HK-2 (cell line): ENCODE results near the gene SMCHD1.
"Not testable (repeated sequence)": the region's sequence is repeated elsewhere in the genome, so short reads cannot be mapped to it uniquely, and the experiment has no call there.

ENCODE experiments used
- DNase-seq: peaks from one replicate; pipeline ENCODE4 v3.0.0-alpha.2; 2018; ENCODE audit not compliant: unreplicated experiment

The SMCHD1 gene

GRCh38 chr18:2716394-2717326 lies 61.1 kb downstream of the SMCHD1 start:
- DNase-seq, result no peak

- no peak for DNase-seq
These were observed 61.9 kb downstream of the SMCHD1 start for GRCh38 chr18:2717407-2717806.

DNA sequence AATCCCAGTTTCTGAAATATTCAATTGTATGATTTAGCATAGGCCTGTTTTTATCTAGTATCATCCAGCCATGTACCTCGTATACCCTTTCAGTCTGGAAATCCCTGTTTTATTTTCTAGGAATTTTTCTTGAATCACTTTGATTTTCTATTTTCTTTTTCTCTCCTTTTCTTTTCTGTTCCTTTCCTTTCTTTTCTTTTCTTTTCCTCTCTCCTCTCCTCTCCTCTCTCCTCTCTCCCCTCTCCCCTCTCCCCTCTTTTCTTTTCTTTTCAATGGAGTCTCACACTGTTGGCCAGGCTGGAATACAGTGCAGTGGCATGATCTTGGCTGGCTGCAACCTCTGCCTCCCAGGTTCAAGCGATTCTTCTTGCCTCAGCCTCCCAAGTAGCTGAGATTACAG lies 63.5 kb downstream of the SMCHD1 start:
- no peak for DNase-seq

- DNase-seq, result peak; percentile 1
These were observed 67.7 kb downstream of the SMCHD1 start for GRCh38 chr18:2723207-2723606.

DNA sequence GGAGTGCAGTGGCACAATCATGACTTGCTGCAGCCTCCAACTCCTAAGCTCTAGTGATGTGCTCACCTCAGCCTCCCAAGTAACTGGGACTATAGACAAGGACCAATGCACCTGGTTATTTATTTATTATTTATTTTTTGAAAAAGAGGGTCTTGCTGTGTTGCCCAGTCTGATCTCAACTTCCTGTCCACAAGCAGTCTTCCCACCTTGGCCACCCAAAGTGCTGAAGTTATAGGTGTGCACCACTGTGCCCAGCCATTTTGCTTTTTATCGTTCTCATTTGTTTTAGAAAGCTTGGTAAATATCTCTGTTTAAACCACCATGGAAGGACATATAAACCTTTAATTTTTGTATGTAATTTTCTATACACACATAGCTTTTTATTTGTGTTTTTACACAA lies 74.2 kb downstream of the SMCHD1 start:
- DNase-seq, result no peak

DNA sequence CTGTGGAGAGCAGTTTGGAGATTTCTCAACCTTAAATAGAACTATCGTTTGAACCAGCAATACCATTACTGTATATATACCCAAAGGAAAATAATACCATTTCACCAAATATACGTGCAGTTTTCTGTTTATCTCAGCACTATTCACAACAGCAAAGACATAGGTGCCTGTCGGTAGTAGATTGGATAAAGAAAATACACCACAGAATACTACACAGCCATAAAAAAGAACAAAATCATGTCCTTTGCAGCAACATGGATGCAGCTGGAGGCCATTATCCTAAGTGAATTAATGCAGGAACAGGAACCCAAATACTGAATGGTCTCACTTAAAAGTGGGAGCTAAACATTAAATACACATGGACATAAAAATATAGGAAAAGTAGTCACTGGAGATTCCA lies 81.3 kb downstream of the SMCHD1 start:
- DNase-seq, result no peak

DNA sequence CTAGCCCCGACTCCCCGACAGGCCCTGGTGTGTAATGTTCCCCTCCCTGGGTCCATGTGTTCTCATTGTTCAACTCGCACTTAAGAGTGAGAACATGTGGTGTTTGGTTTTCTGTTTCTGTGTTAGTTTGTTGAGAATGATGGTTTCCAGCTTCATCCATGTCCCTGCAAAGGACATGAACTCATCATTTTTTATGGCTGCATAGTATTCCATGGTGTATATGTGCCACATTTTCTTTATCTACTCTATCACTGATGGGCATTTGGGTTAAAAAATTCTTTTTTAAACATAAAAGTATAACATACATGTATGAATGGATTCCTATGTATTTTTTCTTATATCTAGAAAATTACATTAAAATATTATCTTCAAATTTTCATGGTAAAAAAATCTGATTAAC lies 84.6 kb downstream of the SMCHD1 start:
- not testable (repeated sequence) for DNase-seq

DNA sequence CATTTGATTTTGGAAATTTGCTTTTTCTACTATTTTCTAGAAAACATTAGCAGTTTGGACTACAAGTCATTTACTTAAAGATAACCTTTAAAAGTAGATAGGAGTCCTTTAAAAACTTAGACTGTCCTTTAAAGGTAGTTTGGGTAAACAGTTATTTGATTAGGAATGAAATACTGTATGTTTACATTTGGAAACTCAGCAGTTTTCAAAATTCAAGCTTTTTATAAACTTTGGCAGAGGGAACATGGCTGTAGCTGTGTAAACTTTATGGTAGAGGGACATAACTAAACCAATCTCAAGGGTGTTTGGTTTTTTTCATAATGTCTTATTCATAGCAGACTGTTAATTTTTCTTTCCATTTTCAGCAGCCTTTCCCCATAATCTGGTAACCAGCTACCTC lies 90.7 kb downstream of the SMCHD1 start:
- no peak for DNase-seq

DNA sequence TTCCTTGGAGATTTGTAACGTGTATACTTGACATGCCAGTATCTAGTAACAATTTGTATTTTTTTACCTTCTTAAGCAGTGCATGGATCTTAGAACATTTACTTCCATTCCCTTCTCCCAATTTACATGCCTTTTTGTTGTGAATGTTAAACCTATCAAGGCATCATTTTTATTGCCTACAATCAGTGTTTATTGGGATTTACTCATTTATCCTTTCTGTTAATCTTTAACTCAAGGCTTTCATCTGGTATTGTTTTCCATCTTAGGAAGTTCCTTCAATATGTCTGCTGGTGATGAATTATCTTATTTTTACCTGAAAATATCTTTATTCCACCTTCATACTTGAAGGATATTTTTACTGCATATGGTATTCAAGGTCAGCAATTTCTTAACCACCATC lies 102.8 kb downstream of the SMCHD1 start:
- DNase-seq, result no peak

DNA sequence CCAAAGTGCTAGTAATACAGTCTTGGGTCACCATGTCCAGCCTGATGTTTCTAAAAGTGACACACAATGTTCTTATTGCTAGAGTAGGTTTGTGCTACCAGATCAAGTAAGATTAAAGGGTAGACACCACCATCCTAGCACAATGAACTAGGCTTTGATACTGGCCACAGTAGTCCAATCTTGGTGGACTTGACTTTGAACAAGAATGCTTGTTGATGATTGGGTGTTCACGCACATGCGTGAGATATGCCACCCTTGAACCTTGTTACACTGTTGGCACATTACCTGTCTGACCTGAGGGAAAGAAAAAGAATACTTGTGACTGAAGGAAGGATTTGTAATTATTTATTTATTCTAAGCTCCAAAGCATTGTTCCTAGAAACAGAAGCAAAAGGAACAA lies 119.1 kb downstream of the SMCHD1 start:
- no peak for DNase-seq

DNA sequence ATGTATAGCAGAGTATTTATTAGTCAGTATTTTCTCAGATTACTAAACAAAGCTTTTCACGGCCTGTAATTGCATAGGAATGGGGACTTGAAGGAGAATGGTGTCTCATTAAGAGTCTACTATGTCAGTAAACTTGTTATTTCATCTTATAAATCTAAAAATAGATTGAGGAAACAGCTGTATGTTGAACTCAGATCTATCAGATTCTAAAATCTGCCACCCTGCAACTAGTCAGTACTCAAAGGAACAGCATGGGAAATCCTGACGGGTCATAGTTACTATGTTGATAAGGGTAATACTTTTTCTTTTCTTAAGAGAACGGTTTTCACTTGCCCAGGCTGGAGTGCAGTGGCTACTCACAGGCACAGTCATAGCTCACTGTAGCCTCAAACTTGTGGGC lies 121.1 kb downstream of the SMCHD1 start:
- no peak for DNase-seq

DNA sequence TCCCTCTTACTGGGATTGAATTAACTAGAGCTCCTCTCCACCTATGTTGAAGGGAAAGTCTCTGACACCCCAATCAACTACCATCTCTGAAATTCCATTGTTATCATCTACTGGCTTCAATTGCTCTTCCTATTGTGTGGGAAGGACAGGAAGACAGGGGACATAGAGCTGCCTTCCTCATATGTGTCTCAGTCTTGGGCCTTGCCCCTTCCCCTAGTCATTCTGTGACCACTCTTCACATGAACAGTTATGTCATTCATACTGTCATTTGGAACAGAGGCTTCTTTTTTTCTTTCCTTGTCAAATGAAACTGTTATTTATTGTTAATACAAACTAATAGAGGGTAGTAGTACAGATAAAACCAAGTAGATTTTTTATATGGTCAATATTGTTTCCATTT lies 121.7 kb downstream of the SMCHD1 start:
- DNase-seq, result no peak

- DNase-seq, result no peak
These were observed 125.2 kb downstream of the SMCHD1 start for GRCh38 chr18:2780750-2781149.

DNA sequence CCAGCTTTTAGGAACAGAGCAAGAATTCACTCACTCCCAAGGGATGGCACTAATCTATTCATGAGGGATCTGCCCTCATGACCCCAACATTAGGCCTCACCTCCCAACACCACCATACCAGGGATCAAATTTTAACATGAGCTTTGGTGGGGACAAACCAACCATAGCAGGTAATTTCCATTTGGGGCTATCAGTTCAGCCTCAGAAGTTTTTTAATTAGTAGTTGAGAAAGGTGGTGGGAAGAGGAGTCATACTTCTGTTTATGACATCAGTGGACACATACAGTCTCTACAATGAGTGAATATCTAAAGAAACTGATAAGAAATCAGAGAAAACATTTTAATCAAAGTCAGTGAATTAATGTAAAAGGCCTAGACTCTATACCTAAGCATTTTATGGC lies 131.7 kb downstream of the SMCHD1 start:
- DNase-seq, result no peak

GRCh38 chr18:2792395-2792794 lies 136.9 kb downstream of the SMCHD1 start:
- no peak for DNase-seq

DNA sequence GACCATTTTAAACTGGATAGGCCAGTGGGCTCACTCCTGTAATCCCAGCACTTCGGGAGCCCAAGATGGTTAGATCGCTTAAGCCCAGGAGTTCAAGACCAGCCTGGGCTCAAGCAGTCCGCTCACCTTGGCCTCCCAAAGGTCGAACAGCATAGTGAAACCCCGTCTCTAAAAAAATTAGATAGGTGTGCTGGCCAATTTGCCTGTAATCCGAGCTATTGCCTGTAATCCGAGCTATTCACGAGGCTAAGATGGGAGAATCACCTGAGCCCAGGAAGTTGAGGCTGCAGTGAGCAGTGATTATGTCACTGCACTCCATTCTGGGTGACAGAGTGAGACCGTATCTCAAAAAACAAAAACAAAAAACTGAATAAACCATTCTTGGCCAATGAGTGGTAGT lies 138.6 kb downstream of the SMCHD1 start:
- DNase-seq, result no peak

DNA sequence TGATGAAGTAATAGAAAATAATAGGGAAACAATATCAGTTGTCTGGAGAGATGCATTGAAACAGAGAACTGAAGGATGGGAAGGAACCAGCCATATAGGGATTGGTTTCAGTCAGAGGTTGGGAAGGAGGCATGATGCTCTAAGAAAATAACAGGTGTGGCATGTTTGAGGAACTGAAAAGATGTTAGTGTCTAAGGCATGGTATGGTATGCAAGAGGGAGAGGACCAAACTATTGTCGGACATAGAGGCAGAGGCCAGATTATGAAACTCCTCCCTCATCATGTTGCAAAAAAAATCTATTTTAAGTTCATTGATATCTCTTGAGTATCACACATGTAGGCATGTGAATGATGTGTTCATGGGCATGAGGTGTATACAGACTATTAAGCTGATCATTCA lies 142.4 kb downstream of the SMCHD1 start:
- no peak for DNase-seq

GRCh38 chr18:2799369-2799768 lies 143.8 kb downstream of the SMCHD1 start:
- no peak for DNase-seq

DNA sequence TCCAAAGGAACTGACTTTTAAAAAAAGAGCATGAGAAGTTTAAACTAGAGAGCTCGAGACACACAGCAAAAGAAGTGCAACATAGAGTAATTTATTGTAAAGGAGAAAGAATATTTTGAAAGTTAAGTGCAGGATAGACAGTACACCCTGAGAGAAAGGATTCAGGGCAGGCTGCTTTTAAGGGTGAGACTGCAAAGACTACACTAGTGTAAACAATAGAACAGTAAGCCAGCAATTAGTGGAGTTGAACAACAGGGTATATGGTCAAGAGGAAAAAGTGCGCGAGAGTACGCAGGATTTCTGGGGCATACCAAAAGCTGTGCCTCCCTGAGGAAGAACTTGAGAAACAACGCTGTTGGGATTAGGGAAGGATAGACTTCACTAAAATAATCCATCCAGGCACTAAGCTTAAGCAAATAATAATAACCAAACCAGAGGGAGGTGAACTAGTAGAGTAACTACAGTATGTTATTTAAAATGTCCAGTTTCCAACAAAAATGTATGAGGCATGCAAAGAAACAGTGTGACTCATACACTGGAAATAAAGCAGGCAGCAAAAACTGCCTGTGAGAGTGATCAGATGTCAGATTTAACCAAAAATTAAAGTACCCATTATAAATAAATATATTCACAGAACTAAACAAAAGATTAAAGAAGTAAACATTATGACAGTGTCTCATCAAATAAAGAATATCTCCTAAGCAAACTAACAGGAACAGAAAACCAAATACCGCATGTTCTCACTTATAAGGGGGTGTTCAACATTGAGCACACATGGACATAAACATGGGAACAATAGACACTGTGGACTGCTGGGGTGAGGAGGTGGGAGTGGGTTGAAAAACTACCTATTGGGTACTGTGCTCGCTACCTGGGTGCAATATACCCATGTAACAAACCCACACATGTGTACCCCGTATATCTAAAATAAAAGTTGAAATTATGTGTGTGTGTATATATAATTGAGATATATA lies 150.7 kb downstream of the SMCHD1 start:
- no peak for DNase-seq

- DNase-seq, result not testable (repeated sequence)
These were observed 153.1 kb downstream of the SMCHD1 start for GRCh38 chr18:2808640-2809039.

- not testable (repeated sequence) for DNase-seq
These were observed 154.2 kb downstream of the SMCHD1 start for GRCh38 chr18:2809666-2810183.

DNA sequence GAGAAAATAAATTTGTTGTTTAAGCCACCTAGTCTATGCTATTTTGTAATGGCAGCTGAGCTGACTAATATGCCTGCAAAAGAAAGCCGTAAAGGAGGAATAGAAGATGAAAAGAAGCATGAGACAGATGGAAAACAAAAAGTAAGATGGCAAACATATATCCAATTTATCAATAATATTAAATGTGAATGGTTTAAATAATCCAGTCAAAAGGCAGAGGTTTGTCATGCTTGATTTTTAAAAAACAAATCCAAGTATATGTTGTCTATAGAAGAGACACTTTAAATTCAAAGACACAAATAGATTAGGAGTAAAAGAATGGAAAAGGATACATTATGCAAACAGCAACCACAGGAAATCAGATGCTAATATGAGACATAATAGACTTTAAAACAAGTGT lies 155.9 kb downstream of the SMCHD1 start:
- no peak for DNase-seq
